Mucosa of descending colon (tissue), 3 donors: ENCODE measurements around the gene KPTN. TPM values are rescaled to one million over a fixed set of nuclear protein-coding genes. Genes with fewer than 3 reads are reported as not detected.

ENCODE experiments used
- ATAC-seq: fragments of 200-7000 bp; cut with Tn5 transposase; one replicate; pipeline ENCODE4 v1.9.1; 2020; ENCODE audit warnings: mild to moderate bottlenecking, moderate library complexity
- DNase-seq, 3 donors: peaks; one replicate each; pipeline ENCODE4 v3.0.0-alpha.2; 2020
- H3K36me3 ChIP-seq: fragments of 200-600 bp; one replicate; pipeline ENCODE4 v1.8.0; 2021; ENCODE audit warnings: low read depth, mild to moderate bottlenecking
- H3K4me1 ChIP-seq: fragments of 200-600 bp; one replicate; pipeline ENCODE4 v1.8.0; 2021; ENCODE audit warnings: low read depth, mild to moderate bottlenecking
- H3K4me3 ChIP-seq: fragments of 200-600 bp; one replicate; pipeline ENCODE4 v1.8.0; 2021; ENCODE audit warnings: mild to moderate bottlenecking
- H3K9me3 ChIP-seq: fragments of 200-600 bp; one replicate; pipeline ENCODE4 v1.8.0; 2021; ENCODE audit warnings: mild to moderate bottlenecking
- intact Hi-C, 2 donors: fragments of 100-400 bp; cut with DNase I in 1 of 2; cut with micrococcal nuclease in 1 of 2; formaldehyde crosslinking; loops; one replicate each; pipeline versions ENCODE4 v1.11.0 to v1.11.1; 2022; cut with DNase I, micrococcal nuclease
- total RNA-seq, 3 donors: library from RNA; stranded (reverse); fragmentation: NEBNext Ultra II Directional in 2 of 3; extraction: Animal tissue kit (Norgen Biotek cat#: 25700) in 2 of 3; gene quantifications; one replicate each; pipeline versions ENCODE4 v1.2.1 to v1.2.4, GENCODE V29; 2021 to 2023
- TF ChIP-seq, protein P1 (sequence below): fragments of 200-600 bp; IDR thresholded peaks from one replicate; pipeline ENCODE4 v1.8.0; 2022; ENCODE audit warnings: antibody characterized with exemption, mild to moderate bottlenecking
- donor health status: DM: no; HTN: no; CAD: no; lungs with moderate emphysema.
- donor health status: DM: no; HTN: no; CAD: no.
- donor health status: DM: no; HTN: yes; CAD: no.

KPTN gene
- total RNA-seq, 3 donors from 2014 or later = 5.5 to 8.9 (median 8.9) TPM

DNA sequence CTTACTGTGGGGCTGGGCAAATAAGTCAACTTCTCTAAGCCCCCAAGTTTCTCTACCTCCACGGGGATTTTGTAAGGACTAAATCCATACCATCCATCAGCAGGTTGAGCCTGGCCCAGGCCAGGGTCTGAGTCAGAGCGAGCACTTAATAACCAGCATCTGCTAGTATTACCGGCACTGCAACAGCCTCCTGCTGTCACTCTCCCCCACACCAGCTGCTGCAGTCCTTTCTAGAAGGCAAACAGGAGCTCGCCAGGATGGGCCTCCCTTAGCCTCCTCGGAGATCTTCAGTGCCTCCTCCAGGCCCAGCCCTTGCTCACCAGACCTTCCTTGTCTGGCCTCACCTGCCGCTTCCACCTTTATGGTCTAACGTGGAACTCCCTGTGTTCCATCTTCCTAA is 27.7 kb upstream of the KPTN start:
- Histone ChIP-seq H3K4me3 (no peak overlapping the region), H3K9me3 (no peaks in the 10 kb centered on the region), H3K4me1 (peaks cover 35% of the 10 kb centered on the region), H3K36me3 (peaks cover 5% of the 10 kb centered on the region)
- intact Hi-C loops = loop anchor here in 1 of 2 donors (10.0 kb wide), 1 partner anchor 93 kb away; the partner anchor contains the start of gene BICRA
- ATAC-seq (no peak), DNase-seq (no peak)
- TF ChIP-seq, protein P1, sequence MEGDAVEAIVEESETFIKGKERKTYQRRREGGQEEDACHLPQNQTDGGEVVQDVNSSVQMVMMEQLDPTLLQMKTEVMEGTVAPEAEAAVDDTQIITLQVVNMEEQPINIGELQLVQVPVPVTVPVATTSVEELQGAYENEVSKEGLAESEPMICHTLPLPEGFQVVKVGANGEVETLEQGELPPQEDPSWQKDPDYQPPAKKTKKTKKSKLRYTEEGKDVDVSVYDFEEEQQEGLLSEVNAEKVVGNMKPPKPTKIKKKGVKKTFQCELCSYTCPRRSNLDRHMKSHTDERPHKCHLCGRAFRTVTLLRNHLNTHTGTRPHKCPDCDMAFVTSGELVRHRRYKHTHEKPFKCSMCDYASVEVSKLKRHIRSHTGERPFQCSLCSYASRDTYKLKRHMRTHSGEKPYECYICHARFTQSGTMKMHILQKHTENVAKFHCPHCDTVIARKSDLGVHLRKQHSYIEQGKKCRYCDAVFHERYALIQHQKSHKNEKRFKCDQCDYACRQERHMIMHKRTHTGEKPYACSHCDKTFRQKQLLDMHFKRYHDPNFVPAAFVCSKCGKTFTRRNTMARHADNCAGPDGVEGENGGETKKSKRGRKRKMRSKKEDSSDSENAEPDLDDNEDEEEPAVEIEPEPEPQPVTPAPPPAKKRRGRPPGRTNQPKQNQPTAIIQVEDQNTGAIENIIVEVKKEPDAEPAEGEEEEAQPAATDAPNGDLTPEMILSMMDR = no peak

DNA sequence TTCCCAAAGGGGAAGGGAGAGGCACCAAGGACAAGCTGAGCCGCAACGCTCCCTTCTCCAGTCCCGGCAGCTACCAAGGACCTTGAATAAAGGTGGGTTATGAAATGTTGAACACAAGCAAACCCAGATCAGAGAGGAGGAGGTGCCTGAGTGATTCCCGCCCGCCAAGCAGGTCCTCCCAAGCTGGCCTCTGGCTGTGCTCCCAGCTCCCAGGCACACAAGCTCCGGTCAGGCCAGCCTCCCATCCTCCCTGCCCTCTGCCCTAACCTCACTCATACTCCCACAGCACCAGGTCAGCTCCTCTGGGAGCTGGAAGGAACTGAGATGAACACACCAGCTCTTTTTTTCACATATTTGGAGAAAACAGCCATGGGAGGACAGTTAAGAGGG is 27.1 kb upstream of the KPTN start:
- Histone ChIP-seq H3K4me1 (peaks cover 35% of the 10 kb centered on the region), H3K36me3 (peaks cover 5% of the 10 kb centered on the region), H3K4me3 (no peak overlapping the region), H3K9me3 (no peaks in the 10 kb centered on the region)
- TF ChIP-seq, protein P1 = no peak
- ATAC-seq (no peak), DNase-seq (no peak)
- intact Hi-C loops = loop anchor here in 1 of 2 donors (10.0 kb wide), 1 partner anchor 94 kb away; the partner anchor contains the start of gene BICRA

DNA sequence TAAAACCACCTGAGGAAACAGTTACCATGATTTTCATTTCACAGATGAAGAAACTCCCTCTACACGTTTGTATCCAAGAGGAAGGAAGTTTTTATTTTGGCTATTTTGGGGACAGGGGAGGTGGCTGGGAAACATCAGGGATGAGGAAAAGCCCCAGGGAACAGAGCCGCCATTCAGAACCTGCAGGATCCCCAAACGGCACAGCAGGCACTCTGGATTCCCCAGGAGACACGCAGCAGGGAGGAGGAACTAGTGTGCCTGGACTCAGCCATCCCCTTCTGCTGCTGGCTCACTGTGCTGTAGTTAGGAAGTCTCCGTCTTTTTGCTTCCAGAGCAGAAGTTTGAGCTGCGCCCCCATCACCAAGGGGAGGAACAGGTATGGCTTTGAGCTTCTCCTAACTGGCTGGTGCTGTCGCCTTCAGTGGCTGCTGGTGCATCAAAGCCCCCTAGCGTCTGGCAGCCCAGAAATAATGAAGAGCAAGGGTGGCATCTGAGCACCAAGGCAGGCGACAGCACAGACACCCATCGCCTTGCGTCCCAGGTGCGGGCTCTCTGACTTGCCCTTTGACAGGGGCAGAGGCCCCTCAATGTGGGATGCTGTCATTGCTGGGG is 26.6 kb upstream of the KPTN start:
- H3K9me3 ChIP-seq = no peaks in the 10 kb centered on the region
- peaks cover 5% of the 10 kb centered on the region for H3K36me3 ChIP-seq
- intact Hi-C loops = loop anchor here in 1 of 2 donors (10.0 kb wide), 1 partner anchor 94 kb away; the partner anchor contains the start of gene BICRA
- H3K4me3 ChIP-seq = no peak overlapping the region
- peaks cover 35% of the 10 kb centered on the region for H3K4me1 ChIP-seq
- TF ChIP-seq, protein P1 = no peak
- DNase-seq (no peak), ATAC-seq (no peak)

DNA sequence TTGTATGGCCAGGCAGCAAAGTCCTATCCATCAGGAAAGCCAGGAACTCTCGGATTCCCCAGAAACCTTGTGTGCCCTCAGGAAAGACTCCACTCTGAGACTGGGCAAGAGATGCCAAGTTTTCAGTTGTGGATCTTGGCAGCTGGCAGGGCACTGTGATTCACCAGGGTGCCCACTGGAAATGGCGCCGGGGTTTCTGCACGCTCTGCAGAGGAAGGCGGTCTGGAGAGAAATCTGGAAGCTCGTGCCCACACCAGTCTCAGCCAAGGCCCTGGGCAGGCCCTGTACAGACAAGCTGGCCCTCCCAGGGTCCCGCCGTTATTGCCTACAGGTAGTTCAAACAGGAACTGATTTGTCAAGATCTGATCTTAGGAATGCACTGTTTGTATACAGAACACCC is 26.0 kb upstream of the KPTN start:
- no peak overlapping the region for H3K4me3 ChIP-seq
- DNase-seq (no peak), ATAC-seq (no peak)
- intact Hi-C loops = loop anchor here in 1 of 2 donors (10.0 kb wide), 1 partner anchor 95 kb away; the partner anchor contains the start of gene BICRA
- TF ChIP-seq, protein P1 = no peak
- peaks cover 35% of the 10 kb centered on the region for H3K4me1 ChIP-seq
- peaks cover 3% of the 10 kb centered on the region for H3K36me3 ChIP-seq
- no peaks in the 10 kb centered on the region for H3K9me3 ChIP-seq

DNA sequence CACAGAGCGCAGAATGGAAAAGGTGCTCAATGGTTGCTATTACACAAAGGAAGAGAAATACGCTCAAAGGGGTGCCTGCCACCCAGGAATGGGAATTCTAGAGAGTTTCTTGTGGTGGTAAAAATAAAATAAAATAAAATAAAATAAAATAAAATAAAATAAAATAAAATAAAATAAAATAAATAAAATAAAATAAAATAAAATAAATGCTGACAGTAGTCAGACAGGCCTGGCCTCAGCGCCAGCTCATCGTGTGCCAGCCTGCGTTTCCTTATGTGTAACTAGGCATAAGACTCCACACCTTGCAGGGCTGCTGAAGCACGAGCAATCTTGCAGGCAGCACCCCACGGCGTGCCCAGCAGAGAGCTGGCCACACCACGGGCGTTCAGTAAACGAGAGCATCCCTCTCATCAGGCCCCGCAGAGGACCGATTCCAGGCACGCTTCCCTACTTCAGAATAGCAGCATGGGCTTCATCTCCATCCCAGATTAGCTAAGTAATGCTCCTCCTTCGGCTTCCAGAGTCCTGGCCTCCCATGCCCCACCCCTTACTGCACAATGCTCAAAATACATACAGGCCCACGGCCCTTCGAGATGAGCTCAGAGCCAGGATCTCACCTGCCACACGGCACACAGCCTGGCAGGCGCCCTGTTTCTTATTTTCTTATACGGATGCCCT is 25.3 kb upstream of the KPTN start:
- H3K36me3 ChIP-seq = no peaks in the 10 kb centered on the region
- intact Hi-C loops = no loop called here
- no peak for ATAC-seq

More for the DNA sequence above, 25.3 kb upstream of the KPTN start:
- TF ChIP-seq, protein P1 = no peak
- Histone ChIP-seq H3K9me3 (no peaks in the 10 kb centered on the region), H3K4me1 (peaks cover 35% of the 10 kb centered on the region), H3K4me3 (no peak overlapping the region)
- DNase-seq = no peak
